GM12878 (cell line): Measurements from ENCODE around the gene GSTO1. TPM values are rescaled to one million over a fixed set of nuclear protein-coding genes. Genes with fewer than 3 reads are reported as not detected.

Source experiments
- ATAC-seq: fragments of 200-7000 bp; cut with Tn5 transposase; 3 replicates; pipeline ENCODE4 v1.9.1; 2020; ENCODE audit warnings: mild to moderate bottlenecking, moderate library complexity
- BruUV-seq: library from RNA; stranded (reverse); fragments of 400-500 nt; replicated peaks from 2 replicates; lab custom pipeline; 2021; lab: Mats Ljungman, UMichigan
- CTCF ChIA-PET: fragments of 300-600 bp; sonication (Branson Sonifier 250); formaldehyde crosslinking; extraction: SDS; loops from one replicate; lab custom pipeline; 2021; ENCODE audit warnings: inconsistent platforms; lab: Yijun Ruan, JAX
- POLR2A ChIA-PET: fragments of 350-600 bp; formaldehyde crosslinking; extraction: SDS; loops from one replicate; lab custom pipeline; 2021; ENCODE audit warnings: inconsistent platforms; lab: Charles Lee
- RAD21 ChIA-PET: fragments of 300-600 bp; sonication (Branson Sonifier 250); formaldehyde crosslinking; loops from one replicate; lab custom pipeline; 2023; ENCODE audit warnings: antibody characterized with exemption; ENCODE audit not compliant: unreplicated experiment; lab: Charles Lee
- SMC1A ChIA-PET: fragments of 300-600 bp; sonication (Branson Sonifier 250); formaldehyde crosslinking; loops from one replicate; lab custom pipeline; 2023; ENCODE audit not compliant: unreplicated experiment, uncharacterized antibody; lab: Charles Lee
- DNase-seq: peaks from one replicate; pipeline ENCODE4 v3.0.0-alpha.2; 2011; ENCODE audit warnings: low read depth, low spot score
- FAIRE-seq: peaks from 3 replicates; lab custom pipeline; 2011; peaks lifted over from hg19 to GRCh38; lab: Jason Lieb, UNC
- H2AFZ ChIP-seq: 2 replicates; pipeline ENCODE4 v1.6.0; 2011; ENCODE audit warnings: low read depth, low read length, control low read depth; ENCODE audit not compliant: control insufficient read depth
- H3K27ac ChIP-seq: 2 replicates; pipeline ENCODE4 v1.5.1; 2011; ENCODE audit warnings: control low read depth; ENCODE audit not compliant: control insufficient read depth, insufficient read depth
- H3K27me3 ChIP-seq, 2 experiments: replicated peaks in 1 of 2; 2 replicates each; pipeline versions ENCODE4 v1.6.0 to v1.6.1; 2011; ENCODE audit warnings: low read length in 1 of 2; ENCODE audit not compliant: control insufficient read depth in 2 of 2, insufficient read depth in 2 of 2
- H3K36me3 ChIP-seq, 2 experiments: 2 replicates each; pipeline ENCODE4 v1.5.1; 2011; ENCODE audit warnings: low read length in 1 of 2; ENCODE audit not compliant: control insufficient read depth in 2 of 2, insufficient read depth in 2 of 2
- H3K4me1 ChIP-seq: 2 replicates; pipeline ENCODE4 v1.6.1; 2011; ENCODE audit warnings: mild to moderate bottlenecking, low read length, moderate library complexity, mixed read lengths; ENCODE audit not compliant: control insufficient read depth, insufficient read depth
- H3K4me2 ChIP-seq: 2 replicates; pipeline ENCODE4 v1.6.0; 2011; ENCODE audit warnings: control low read depth; ENCODE audit not compliant: control insufficient read depth, insufficient read depth
- H3K4me3 ChIP-seq: fragments of 200-600 bp; sonication (generic); 2 replicates; pipeline ENCODE4 v1.5.1; 2016
- H3K79me2 ChIP-seq: 2 replicates; pipeline ENCODE4 v1.6.0; 2011; ENCODE audit warnings: low read length; ENCODE audit not compliant: control insufficient read depth, insufficient read depth
- H3K9ac ChIP-seq: 2 replicates; pipeline ENCODE4 v1.8.0; 2011; ENCODE audit warnings: low read length, control low read depth, mixed read lengths; ENCODE audit not compliant: control insufficient read depth, insufficient read depth
- H3K9me3 ChIP-seq: replicated peaks from 3 replicates; pipeline ENCODE4 v1.5.1; 2011; ENCODE audit warnings: mild to moderate bottlenecking, low read length; ENCODE audit not compliant: control insufficient read depth, insufficient read depth
- H4K20me1 ChIP-seq: 2 replicates; pipeline ENCODE4 v1.6.0; 2011; ENCODE audit not compliant: control insufficient read depth, insufficient read depth
- ATF7 ChIP-seq: fragments of 450-650 bp; IDR thresholded peaks from 2 replicates; pipeline ENCODE4 v1.6.1; 2016; ENCODE audit warnings: low read depth, mild to moderate bottlenecking
- BRCA1 ChIP-seq: IDR thresholded peaks from 2 replicates; pipeline ENCODE4 v1.6.1; 2011; ENCODE audit warnings: low read depth, low read length, improper control_type of control experiment
- CHD4 ChIP-seq: fragments of 200-600 bp; sonication (generic); IDR thresholded peaks from 2 replicates; pipeline ENCODE4 v1.6.1; 2016; ENCODE audit warnings: mild to moderate bottlenecking
- CREM ChIP-seq: IDR thresholded peaks from 2 replicates; pipeline ENCODE4 v1.6.1; 2014; ENCODE audit warnings: antibody characterized with exemption, low read depth
- EED ChIP-seq: sonication (generic); IDR thresholded peaks from 2 replicates; pipeline ENCODE4 v1.6.1; 2016; ENCODE audit warnings: antibody characterized with exemption, low read depth
- ETV6 ChIP-seq, 2 experiments: fragments of 450-650 bp in 1 of 2; IDR thresholded peaks in 1 of 2; conservative IDR thresholded peaks in 1 of 2; 2 replicates each; pipeline ENCODE4 v1.6.1; 2014; ENCODE audit warnings: antibody characterized with exemption in 1 of 2, borderline replicate concordance in 1 of 2, low read depth in 1 of 2, mild to moderate bottlenecking in 1 of 2, moderate library complexity in 1 of 2
- MEF2A ChIP-seq: IDR thresholded peaks from 2 replicates; pipeline ENCODE4 v1.6.1; 2011; ENCODE audit warnings: low read depth, mild to moderate bottlenecking, low read length, moderate library complexity; ENCODE audit not compliant: insufficient read depth
- NFXL1 ChIP-seq: fragments of 450-650 bp; IDR thresholded peaks from 2 replicates; pipeline ENCODE4 v1.6.1; 2017; ENCODE audit warnings: antibody characterized with exemption, mild to moderate bottlenecking, borderline replicate concordance
- PML ChIP-seq: IDR thresholded peaks from 2 replicates; pipeline ENCODE4 v1.6.1; 2012; ENCODE audit warnings: low read length, inconsistent platforms
- RBBP5 ChIP-seq: fragments of 200-600 bp; sonication (generic); conservative IDR thresholded peaks from 2 replicates; pipeline ENCODE4 v1.6.1; 2016
- YY1 ChIP-seq: IDR thresholded peaks from 2 replicates; pipeline ENCODE4 v1.6.1; 2011; ENCODE audit warnings: low read depth, mild to moderate bottlenecking, low read length
- WGBS: methylation state at CpG from one replicate; pipeline ENCODE4 v1.1.6; 2016; ENCODE audit warnings: low lambda C conversion rate; ENCODE audit not compliant: insufficient replicate concordance, insufficient coverage; ENCODE audit errors: missing lambda C conversion rate; 5-methylcytosine and 5-hydroxymethylcytosine counted together
- in situ Hi-C: fragments of 300-500 bp; cut with MboI; formaldehyde crosslinking; loops from 9 replicates; pipeline ENCODE4 v1.14.3; 2018; ENCODE audit warnings: mixed read lengths
- intact Hi-C: fragments of 100-400 bp; cut with micrococcal nuclease; formaldehyde crosslinking; loops from one replicate; pipeline ENCODE4 v1.14.2; 2022; ENCODE audit not compliant: unreplicated experiment
- polyA plus RNA-seq, 11 experiments: library from polyadenylated mRNA; depleted of rRNA in 4 of 11; unstranded in 6 of 11; stranded (reverse) in 5 of 11; fragments of >200 nt; fragmentation: Nextera tagmentation in 4 of 11; fragmentation: Illumina TruSeq in 1 of 11; extraction: Ambion mirVana in 4 of 11; extraction: Trizol in 1 of 11; gene quantifications; 1 replicate in 1 of 11; 2 replicates in 10 of 11; pipeline versions ENCODE4 v1.2.1 to v1.2.3, GENCODE V29; 2011 to 2016; ENCODE audit warnings: inconsistent platforms in 2 of 11, missing spikeins in 2 of 11, low read depth in 1 of 11
- total RNA-seq, 4 experiments: library from RNA; depleted of rRNA in 3 of 4; stranded (reverse); fragments of >200 nt in 3 of 4; fragmentation: Illumina TruSeq in 1 of 4; extraction: Trizol in 1 of 4; gene quantifications; 2 replicates each; pipeline versions ENCODE4 v1.2.1 to v1.2.3, GENCODE V29; 2013 to 2021
- TF ChIP-seq, protein P1 (sequence below): IDR thresholded peaks from 2 replicates; pipeline ENCODE4 v1.6.1; 2011; ENCODE audit warnings: borderline replicate concordance, low read depth, mild to moderate bottlenecking, moderate library complexity, low read length; ENCODE audit not compliant: insufficient read depth, poor library complexity, severe bottlenecking

GSTO1 gene
- total and polyA plus RNA-seq, 10 of the 15 experiments (the other 5 are each of a cell fraction or from before 2014, with no cell fraction given): 53.1 to 197 (median 112) TPM

DNA sequence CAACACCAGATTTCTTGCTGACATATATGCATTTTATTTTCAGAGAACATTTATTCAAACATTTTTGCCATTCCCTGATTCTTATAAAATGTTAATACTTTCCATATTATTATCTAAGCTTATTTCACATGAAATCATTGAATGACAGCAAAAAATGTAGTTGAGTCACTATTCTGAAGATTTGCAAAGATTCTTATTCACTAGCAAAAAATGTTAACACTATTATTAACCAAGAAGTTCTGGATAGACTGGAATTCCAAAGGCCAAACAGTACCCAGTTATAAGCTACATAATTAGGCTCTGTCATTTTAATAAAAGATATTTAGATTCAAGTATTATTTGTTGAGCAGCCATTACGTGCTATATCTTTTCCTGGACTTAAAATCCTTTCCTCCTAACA, 18.6 kb downstream of the GSTO1 start:
- no peak for FAIRE-seq
- in situ Hi-C loops: no loop called here
- RAD21 ChIA-PET: interaction anchor here (0.9 to 3.7 kb wide), 6 partner anchors 18 to 151 kb away, joined by 3 to 24 read pairs (median 6); partner anchors contain the start of genes GSTO1 and SFR1

More for the DNA sequence above, 18.6 kb downstream of the GSTO1 start:
- Histone ChIP-seq H3K36me3 (no peaks in the 10 kb centered on the region), H3K27me3 (peaks cover 0 to 2% of the 10 kb centered on the region in 2 experiments; a peak in 3 of 4 replicates)
- TF ChIP-seq EED: no peak
- TF ChIP-seq MEF2A: no peak
- TF ChIP-seq NFXL1: no peak
- TF ChIP-seq BRCA1: no peak
- TF ChIP-seq CREM: no peak
- no peak for TF ChIP-seq CHD4
- no peak for TF ChIP-seq YY1
- TF ChIP-seq RBBP5: no peak
- no peak for TF ChIP-seq ATF7
- no peak for TF ChIP-seq ETV6 (conservative IDR thresholded peaks at IDR 0.05 in 1 of 2, IDR thresholded peaks at IDR 0.05 in 1 of 2; ENCODE audit: borderline replicate concordance in 1 of 2, low read depth in 1 of 2)
- TF ChIP-seq, protein P1, sequence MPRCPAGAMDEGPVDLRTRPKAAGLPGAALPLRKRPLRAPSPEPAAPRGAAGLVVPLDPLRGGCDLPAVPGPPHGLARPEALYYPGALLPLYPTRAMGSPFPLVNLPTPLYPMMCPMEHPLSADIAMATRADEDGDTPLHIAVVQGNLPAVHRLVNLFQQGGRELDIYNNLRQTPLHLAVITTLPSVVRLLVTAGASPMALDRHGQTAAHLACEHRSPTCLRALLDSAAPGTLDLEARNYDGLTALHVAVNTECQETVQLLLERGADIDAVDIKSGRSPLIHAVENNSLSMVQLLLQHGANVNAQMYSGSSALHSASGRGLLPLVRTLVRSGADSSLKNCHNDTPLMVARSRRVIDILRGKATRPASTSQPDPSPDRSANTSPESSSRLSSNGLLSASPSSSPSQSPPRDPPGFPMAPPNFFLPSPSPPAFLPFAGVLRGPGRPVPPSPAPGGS: no peak
- no peak for TF ChIP-seq PML
- TF ChIP-seq, all 136 proteins: peak for 0
- H3K4me2 ChIP-seq: no peak overlapping the region
- ChIA-PET SMC1A (interaction anchor here (0.8 to 4.0 kb wide), 9 partner anchors 9 to 385 kb away, joined by 3 to 38 read pairs (median 6); partner anchors contain the start of gene GSTO1), CTCF (interaction anchor here (0.5 to 9.3 kb wide), 19 partner anchors 10 to 561 kb away, joined by 3 to 120 read pairs (median 6); partner anchors contain the start of genes CFAP58, GSTO1 and SFR1), POLR2A (no interaction called here)
- no peaks in the 10 kb centered on the region for H4K20me1 ChIP-seq
- H3K79me2 ChIP-seq: peaks cover 4% of the 10 kb centered on the region
- DNase-seq (no peak), ATAC-seq (no peak)
- no peak overlapping the region for H3K27ac ChIP-seq
- no peak overlapping the region for H2AFZ ChIP-seq
- no peaks in the 10 kb centered on the region for H3K4me1 ChIP-seq
- H3K9me3 ChIP-seq: no peaks in the 10 kb centered on the region
- H3K9ac ChIP-seq: no peak overlapping the region
- intact Hi-C loops: no loop called here
- no peak overlapping the region for H3K4me3 ChIP-seq
- BruUV-seq: no TSS peak
- 47% methylated on average over 1 of the region's 1 CpG for whole genome bisulfite sequencing
